HepG2 (cell line): Measurements from ENCODE around the gene GTF2H3. TPM values are rescaled to one million over a fixed set of nuclear protein-coding genes. Genes with fewer than 3 reads are reported as not detected.

Experiments
- DNMT3B ChIP-seq: conservative IDR thresholded peaks from 2 replicates; pipeline ENCODE4 v1.6.1; 2016; ENCODE audit warnings: missing biosample characterization, control low read depth
- E2F2 ChIP-seq: sonication (generic); formaldehyde crosslinking; IDR thresholded peaks from 2 replicates; pipeline ENCODE4 v1.4.0; 2020; ENCODE audit warnings: missing genetic modification reagents, borderline replicate concordance
- PAX8 ChIP-seq: sonication (generic); formaldehyde crosslinking; IDR thresholded peaks from 2 replicates; pipeline ENCODE4 v1.8.0; 2022; ENCODE audit warnings: mild to moderate bottlenecking, missing genetic modification reagents, borderline replicate concordance
- PHB2 ChIP-seq: fragments of 450-650 bp; IDR thresholded peaks from 2 replicates; pipeline ENCODE4 v1.6.1; 2018; ENCODE audit not compliant: partially characterized antibody
- SIX1 ChIP-seq: sonication (generic); formaldehyde crosslinking; IDR thresholded peaks from 2 replicates; pipeline ENCODE4 v1.4.0; 2020; ENCODE audit warnings: missing genetic modification reagents, borderline replicate concordance
- SP5 ChIP-seq: IDR thresholded peaks from 2 replicates; pipeline ENCODE4 v1.6.1; 2016; ENCODE audit warnings: low read depth, borderline replicate concordance
- ZMYM2 ChIP-seq: sonication (generic); formaldehyde crosslinking; IDR thresholded peaks from 2 replicates; pipeline ENCODE4 v1.8.0; 2022; ENCODE audit warnings: mild to moderate bottlenecking, missing genetic modification reagents
- ZNF343 ChIP-seq: sonication (generic); formaldehyde crosslinking; IDR thresholded peaks from 2 replicates; pipeline ENCODE4 v1.4.0; 2020; ENCODE audit warnings: mild to moderate bottlenecking, missing genetic modification reagents
- ZNF768 ChIP-seq: sonication (generic); formaldehyde crosslinking; IDR thresholded peaks from 2 replicates; pipeline ENCODE4 v1.4.0; 2020; ENCODE audit warnings: missing genetic modification reagents
- ZSCAN30 ChIP-seq: sonication (generic); formaldehyde crosslinking; IDR thresholded peaks from 2 replicates; pipeline ENCODE4 v1.5.0; 2020; ENCODE audit warnings: mild to moderate bottlenecking, missing genetic modification reagents
- polyA plus RNA-seq, 8 experiments: library from polyadenylated mRNA; depleted of rRNA in 3 of 8; stranded (reverse) in 7 of 8; unstranded in 1 of 8; fragments of >200 nt; fragmentation: Illumina TruSeq in 4 of 8; extraction: Trizol in 4 of 8; gene quantifications; 2 replicates each; pipeline versions ENCODE4 v1.2.1 to v1.2.3, GENCODE V29; 2011 to 2016; ENCODE audit warnings: low read depth in 4 of 8, missing spikeins in 1 of 8, mixed read lengths in 1 of 8; ENCODE audit not compliant: insufficient read depth in 1 of 8
- total RNA-seq, 5 experiments: library from RNA; depleted of rRNA; stranded (reverse); fragments of >200 nt; fragmentation: Illumina TruSeq; extraction: Trizol; gene quantifications; 2 replicates each; pipeline ENCODE4 v1.2.3, GENCODE V29; 2016; ENCODE audit warnings: low read depth in 1 of 5
- TF ChIP-seq, protein P1 (sequence below): sonication (generic); formaldehyde crosslinking; IDR thresholded peaks from 2 replicates; pipeline ENCODE4 v1.4.0; 2020; ENCODE audit warnings: mild to moderate bottlenecking, missing genetic modification reagents
- TF ChIP-seq, protein P2 (sequence below): sonication (generic); formaldehyde crosslinking; IDR thresholded peaks from 2 replicates; pipeline ENCODE4 v1.5.0; 2020; ENCODE audit warnings: mild to moderate bottlenecking, missing genetic modification reagents

The GTF2H3 gene
- total and polyA plus RNA-seq, 2 of the 13 experiments (the other 11 are each of a cell fraction or from before 2014, with no cell fraction given): 35.8 to 58.8 TPM

GRCh38 chr12:123633379-123634141 is at the start of gene GTF2H3, which contains the start of gene EIF2B1 (continued):
- TF ChIP-seq ZSCAN30 (CRISPR knock-in tag) (no peak), ZNF768 (peak; percentile 69; the same call in 1 of the 2 replicates), SP5 (CRISPR knock-in tag) (peak; percentile 31; the same call in 1 of the 2 replicates), ZMYM2 (CRISPR knock-in tag) (no peak), PHB2 (no peak), E2F2 (CRISPR knock-in tag) (peak; percentile 86), PAX8 (CRISPR knock-in tag) (no peak), ZNF343 (CRISPR knock-in tag) (peak; percentile 60; the same call in 1 of the 2 replicates), SIX1 (no peak), DNMT3B (no peak)
- TF ChIP-seq, protein P1, sequence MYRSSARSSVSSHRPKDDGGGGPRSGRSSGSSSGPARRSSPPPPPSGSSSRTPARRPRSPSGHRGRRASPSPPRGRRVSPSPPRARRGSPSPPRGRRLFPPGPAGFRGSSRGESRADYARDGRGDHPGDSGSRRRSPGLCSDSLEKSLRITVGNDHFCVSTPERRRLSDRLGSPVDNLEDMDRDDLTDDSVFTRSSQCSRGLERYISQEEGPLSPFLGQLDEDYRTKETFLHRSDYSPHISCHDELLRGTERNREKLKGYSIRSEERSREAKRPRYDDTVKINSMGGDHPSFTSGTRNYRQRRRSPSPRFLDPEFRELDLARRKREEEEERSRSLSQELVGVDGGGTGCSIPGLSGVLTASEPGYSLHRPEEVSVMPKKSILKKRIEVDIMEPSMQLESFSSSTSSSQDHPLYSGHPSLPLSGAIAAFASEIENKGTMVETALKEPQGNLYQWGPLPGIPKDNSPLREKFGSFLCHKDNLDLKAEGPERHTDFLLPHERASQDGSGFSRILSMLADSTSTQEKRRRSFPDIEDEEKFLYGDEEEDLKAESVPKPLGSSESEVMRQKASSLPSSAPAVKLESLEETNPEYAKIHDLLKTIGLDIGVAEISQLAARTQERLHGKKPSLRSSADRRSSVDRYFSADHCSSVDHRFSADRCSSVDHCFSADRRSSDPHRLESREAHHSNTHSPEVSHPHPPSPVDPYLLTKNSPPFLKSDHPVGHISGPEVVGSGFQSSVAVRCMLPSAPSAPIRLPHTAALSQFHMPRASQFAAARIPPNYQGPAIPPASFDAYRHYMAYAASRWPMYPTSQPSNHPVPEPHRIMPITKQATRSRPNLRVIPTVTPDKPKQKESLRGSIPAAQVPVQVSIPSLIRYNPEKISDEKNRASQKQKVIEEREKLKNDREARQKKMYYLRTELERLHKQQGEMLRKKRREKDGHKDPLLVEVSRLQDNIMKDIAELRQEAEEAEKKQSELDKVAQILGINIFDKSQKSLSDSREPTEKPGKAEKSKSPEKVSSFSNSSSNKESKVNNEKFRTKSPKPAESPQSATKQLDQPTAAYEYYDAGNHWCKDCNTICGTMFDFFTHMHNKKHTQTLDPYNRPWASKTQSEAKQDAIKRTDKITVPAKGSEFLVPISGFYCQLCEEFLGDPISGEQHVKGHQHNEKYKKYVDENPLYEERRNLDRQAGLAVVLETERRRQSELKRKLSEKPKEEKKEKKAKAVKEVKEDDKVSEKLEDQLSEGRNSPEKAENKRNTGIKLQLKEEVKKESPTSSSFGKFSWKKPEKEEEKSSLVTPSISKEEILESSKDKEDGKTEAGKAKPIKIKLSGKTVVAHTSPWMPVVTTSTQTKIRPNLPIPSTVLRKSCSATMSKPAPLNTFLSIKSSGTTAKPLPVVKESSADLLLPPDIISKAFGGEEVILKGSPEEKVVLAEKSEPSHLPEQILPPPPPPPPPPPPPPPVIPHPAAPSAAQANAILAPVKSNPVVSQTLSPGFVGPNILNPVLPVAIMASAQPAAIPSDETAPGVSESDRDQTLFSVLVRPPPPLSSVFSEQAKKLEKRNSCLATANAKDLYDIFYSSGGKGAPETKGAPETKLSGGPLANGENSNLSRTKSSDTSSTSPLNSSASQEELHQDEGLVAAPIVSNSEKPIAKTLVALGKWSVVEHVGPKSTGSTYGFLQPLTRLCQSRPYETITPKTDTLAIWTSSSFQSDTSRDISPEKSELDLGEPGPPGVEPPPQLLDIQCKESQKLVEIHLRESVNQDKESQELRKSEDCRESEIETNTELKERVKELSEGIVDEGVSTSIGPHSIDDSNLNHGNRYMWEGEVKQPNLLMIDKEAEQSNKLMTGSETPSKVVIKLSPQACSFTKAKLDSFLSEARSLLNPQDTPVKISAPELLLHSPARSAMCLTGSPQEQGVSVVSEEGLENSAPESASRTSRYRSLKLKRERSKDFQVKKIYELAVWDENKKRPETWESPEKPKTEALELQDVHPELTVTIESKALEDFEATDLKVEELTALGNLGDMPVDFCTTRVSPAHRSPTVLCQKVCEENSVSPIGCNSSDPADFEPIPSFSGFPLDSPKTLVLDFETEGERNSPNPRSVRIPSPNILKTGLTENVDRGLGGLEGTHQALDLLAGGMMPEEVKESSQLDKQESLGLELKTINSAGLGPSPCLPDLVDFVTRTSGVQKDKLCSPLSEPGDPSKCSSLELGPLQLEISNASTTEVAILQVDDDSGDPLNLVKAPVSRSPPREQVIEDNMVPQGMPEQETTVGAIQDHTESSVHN: 0 out of 2 replicates have a peak, but pooled peaks have one; percentile 37
- TF ChIP-seq, protein P2, sequence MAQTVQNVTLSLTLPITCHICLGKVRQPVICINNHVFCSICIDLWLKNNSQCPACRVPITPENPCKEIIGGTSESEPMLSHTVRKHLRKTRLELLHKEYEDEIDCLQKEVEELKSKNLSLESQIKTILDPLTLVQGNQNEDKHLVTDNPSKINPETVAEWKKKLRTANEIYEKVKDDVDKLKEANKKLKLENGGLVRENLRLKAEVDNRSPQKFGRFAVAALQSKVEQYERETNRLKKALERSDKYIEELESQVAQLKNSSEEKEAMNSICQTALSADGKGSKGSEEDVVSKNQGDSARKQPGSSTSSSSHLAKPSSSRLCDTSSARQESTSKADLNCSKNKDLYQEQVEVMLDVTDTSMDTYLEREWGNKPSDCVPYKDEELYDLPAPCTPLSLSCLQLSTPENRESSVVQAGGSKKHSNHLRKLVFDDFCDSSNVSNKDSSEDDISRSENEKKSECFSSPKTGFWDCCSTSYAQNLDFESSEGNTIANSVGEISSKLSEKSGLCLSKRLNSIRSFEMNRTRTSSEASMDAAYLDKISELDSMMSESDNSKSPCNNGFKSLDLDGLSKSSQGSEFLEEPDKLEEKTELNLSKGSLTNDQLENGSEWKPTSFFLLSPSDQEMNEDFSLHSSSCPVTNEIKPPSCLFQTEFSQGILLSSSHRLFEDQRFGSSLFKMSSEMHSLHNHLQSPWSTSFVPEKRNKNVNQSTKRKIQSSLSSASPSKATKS (CRISPR knock-in tag): no peak
